ENCODE measurements around the gene PCLO.

DNA sequence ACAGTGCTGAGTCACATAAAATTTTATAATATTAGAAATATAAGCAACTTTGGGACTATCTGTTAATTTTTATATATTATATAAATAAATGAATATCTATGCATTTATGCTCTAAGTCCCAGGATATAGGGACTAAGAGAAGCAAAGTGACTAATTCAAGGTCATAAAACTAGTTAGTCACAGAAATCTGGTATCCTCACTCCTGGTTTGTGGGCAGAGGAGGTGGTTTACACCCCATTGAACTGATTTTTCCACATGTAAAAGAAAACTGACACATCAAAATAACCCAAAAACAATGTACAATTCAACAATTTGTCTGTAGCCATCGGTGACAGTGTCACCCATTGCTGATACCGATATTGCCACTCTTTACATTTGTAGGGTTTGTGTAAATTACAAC, 3.0 kb downstream of the PCLO start:
- TF ChIP-seq, protein P1, sequence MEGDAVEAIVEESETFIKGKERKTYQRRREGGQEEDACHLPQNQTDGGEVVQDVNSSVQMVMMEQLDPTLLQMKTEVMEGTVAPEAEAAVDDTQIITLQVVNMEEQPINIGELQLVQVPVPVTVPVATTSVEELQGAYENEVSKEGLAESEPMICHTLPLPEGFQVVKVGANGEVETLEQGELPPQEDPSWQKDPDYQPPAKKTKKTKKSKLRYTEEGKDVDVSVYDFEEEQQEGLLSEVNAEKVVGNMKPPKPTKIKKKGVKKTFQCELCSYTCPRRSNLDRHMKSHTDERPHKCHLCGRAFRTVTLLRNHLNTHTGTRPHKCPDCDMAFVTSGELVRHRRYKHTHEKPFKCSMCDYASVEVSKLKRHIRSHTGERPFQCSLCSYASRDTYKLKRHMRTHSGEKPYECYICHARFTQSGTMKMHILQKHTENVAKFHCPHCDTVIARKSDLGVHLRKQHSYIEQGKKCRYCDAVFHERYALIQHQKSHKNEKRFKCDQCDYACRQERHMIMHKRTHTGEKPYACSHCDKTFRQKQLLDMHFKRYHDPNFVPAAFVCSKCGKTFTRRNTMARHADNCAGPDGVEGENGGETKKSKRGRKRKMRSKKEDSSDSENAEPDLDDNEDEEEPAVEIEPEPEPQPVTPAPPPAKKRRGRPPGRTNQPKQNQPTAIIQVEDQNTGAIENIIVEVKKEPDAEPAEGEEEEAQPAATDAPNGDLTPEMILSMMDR (IDR thresholded peaks at IDR 0.05; ENCODE audit: control extremely low read depth in 1 of 3, insufficient read depth in 1 of 3, low read depth in 1 of 3, low read length in 3 of 3), result no peak
- TF ChIP-seq JUND (IDR thresholded peaks at IDR 0.05; ENCODE audit: low read length) (no peak), EZH2 (IDR thresholded peaks at IDR 0.05; ENCODE audit: low read depth, low read length, severe bottlenecking) (no peak), SIX5 (IDR thresholded peaks at IDR 0.05; ENCODE audit: low read depth, low read length) (no peak), SP1 (IDR thresholded peaks at IDR 0.05; ENCODE audit: low read depth, low read length) (no peak), TAF1 (IDR thresholded peaks at IDR 0.05; ENCODE audit: low read depth, low read length) (no peak), TBP (IDR thresholded peaks at IDR 0.05; ENCODE audit: low read depth, low read length) (no peak), KDM1A (IDR thresholded peaks at IDR 0.05; ENCODE audit: borderline replicate concordance, low read length) (no peak), ZNF274 (IDR thresholded peaks at IDR 0.05; ENCODE audit: borderline replicate concordance, extremely low read depth, low read length) (no peak), RAD21 (IDR thresholded peaks at IDR 0.05 in 1 of 2, conservative IDR thresholded peaks at IDR 0.05 in 1 of 2; ENCODE audit: low read depth in 2 of 2, low read length in 2 of 2) (no peak), POLR2A (IDR thresholded peaks at IDR 0.05; ENCODE audit: control extremely low read depth in 1 of 2, low read depth in 2 of 2, low read length in 2 of 2) (no peak), RFX5 (IDR thresholded peaks at IDR 0.05; ENCODE audit: borderline replicate concordance, low read depth, low read length) (no peak), ASH2L (IDR thresholded peaks at IDR 0.05; ENCODE audit: low read length) (no peak)
